ENCODE data around the gene GPR107. TPM values are rescaled to one million over a fixed set of nuclear protein-coding genes. Genes with fewer than 3 reads are reported as not detected.
A peak's percentile ranks its signal among the peaks of the same experiment; 100 is the strongest.

Gene GPR107
- total and polyA plus RNA-seq, 2 of the 8 experiments (the other 6 are each of a cell fraction or from before 2014, with no cell fraction given), result 19.3 to 30.7 TPM

- 94% methylated on average over 5 of the region's 5 CpGs; no CpG with 5 or more reads in 1 of the 2 experiments for WGBS, 2 experiments (ENCODE audit: extremely low coverage in 1 of 2, insufficient coverage in 1 of 2, insufficient read length in 1 of 2, insufficient replicate concordance in 2 of 2, low coverage in 1 of 2, low lambda C conversion rate in 2 of 2, missing lambda C conversion rate in 1 of 2)
- no peak for DNase-seq (ENCODE audit: low read depth in 1 of 2, low spot score in 2 of 2)
These were observed 96.1 kb downstream of the GPR107 start for GRCh38 chr9:130149654-130150286.

More at GRCh38 chr9:130149654-130150286, 96.1 kb downstream of the GPR107 start:
- Histone ChIP-seq H4K5ac (ENCODE audit: insufficient read length, low read depth, low read length) (no peak overlapping the region), H3K4me3 (ENCODE audit: extremely low read depth in 1 of 4, insufficient read depth in 2 of 4, low read depth in 3 of 4, low read length in 4 of 4) (no peak overlapping the region), H3K4me2 (ENCODE audit: insufficient read depth in 1 of 2, low read depth in 2 of 2, low read length in 2 of 2) (no peak overlapping the region), H2BK12ac (ENCODE audit: low read depth, low read length) (no peak overlapping the region), H2BK5ac (ENCODE audit: low read depth, low read length) (no peak overlapping the region), H3K79me2 (ENCODE audit: control insufficient read depth in 1 of 2, insufficient read depth in 2 of 2, low read length in 2 of 2) (no peaks in the 10 kb centered on the region), H3K4ac (replicated peaks; ENCODE audit: insufficient read length, low read depth, low read length) (no peak overlapping the region), H3K79me1 (ENCODE audit: low read depth, low read length) (no peaks in the 10 kb centered on the region), H3K18ac (ENCODE audit: extremely low read depth, low read length) (no peak overlapping the region), H3K27ac (ENCODE audit: low read depth, low read length) (no peak overlapping the region), H3K4me1 (replicated peaks in 1 of 4; ENCODE audit: control insufficient read depth in 3 of 4, insufficient read depth in 4 of 4, low read length in 3 of 4) (peaks cover 0 to 5% (median 3%) of the 10 kb centered on the region in 4 experiments; a peak in 4 of 7 replicates), H3K14ac (ENCODE audit: insufficient read length) (no peak overlapping the region), H4K8ac (ENCODE audit: extremely low read depth, insufficient read depth, low read length) (no peak overlapping the region), H2BK15ac (ENCODE audit: low read length) (no peak overlapping the region), H3K9ac (replicated peaks in 1 of 4; ENCODE audit: extremely low read depth in 1 of 4, low read depth in 3 of 4, low read length in 3 of 4) (no peak overlapping the region), H3K23me2 (ENCODE audit: low read depth, low read length) (no peaks in the 10 kb centered on the region), H2BK120ac (replicated peaks; ENCODE audit: low read depth, low read length) (no peak overlapping the region), H4K91ac (replicated peaks; ENCODE audit: insufficient read length, low read length) (no peak overlapping the region), H4K20me1 (replicated peaks in 1 of 2; ENCODE audit: control insufficient read depth in 1 of 2, insufficient read depth in 2 of 2, low read length in 2 of 2) (no peaks in the 10 kb centered on the region), H2AFZ (ENCODE audit: low read length) (no peak overlapping the region), H3K36me3 (ENCODE audit: control insufficient read depth in 2 of 4, insufficient read depth in 4 of 4, low read length in 3 of 4) (no peaks in the 10 kb centered on the region), H3K9me3 (ENCODE audit: insufficient read depth in 2 of 2, low read depth in 1 of 2, low read length in 1 of 2) (no peaks in the 10 kb centered on the region), H2AK5ac (ENCODE audit: low read depth, low read length) (peak overlapping the region; percentile 53; the same call in 1 of the 2 replicates), H3K56ac (replicated peaks; ENCODE audit: insufficient read length, low read depth, low read length) (no peak overlapping the region), H3K27me3 (replicated peaks in 1 of 4; ENCODE audit: control insufficient read depth in 3 of 4, extremely low read depth in 1 of 4, insufficient read depth in 3 of 4, low read length in 3 of 4) (no peaks in the 10 kb centered on the region), H2BK20ac (ENCODE audit: low read length) (no peak overlapping the region), H3K23ac (ENCODE audit: insufficient read length) (no peak overlapping the region)
- CTCF ChIA-PET (ENCODE audit: partially characterized antibody), result interaction anchor here (0.6 to 2.6 kb wide), 13 partner anchors 7 to 378 kb away, joined by 3 to 9 read pairs (median 3); no protein-coding TSS in a partner anchor
- POLR2A ChIA-PET (ENCODE audit: partially characterized antibody), result interaction anchor here (0.5 to 1.0 kb wide), 2 partner anchors 14 to 179 kb away, joined by 3 read pairs; no protein-coding TSS in a partner anchor
- TF ChIP-seq SP1 (IDR thresholded peaks at IDR 0.05; ENCODE audit: low read depth, low read length) (0 out of 2 replicates have a peak, but pooled peaks have one; percentile 48), POLR2A (IDR thresholded peaks at IDR 0.05; ENCODE audit: control extremely low read depth in 1 of 2, low read depth in 2 of 2, low read length in 2 of 2) (no peak), BRCA1 (IDR thresholded peaks at IDR 0.05; ENCODE audit: low read depth, low read length) (no peak), HDAC2 (IDR thresholded peaks at IDR 0.05; ENCODE audit: borderline replicate concordance in 1 of 2, low read depth in 2 of 2, low read length in 2 of 2) (0 out of 4 replicates have a peak, but pooled peaks of 1 of the 2 experiments have one; percentile 32), KDM1A (IDR thresholded peaks at IDR 0.05; ENCODE audit: borderline replicate concordance, low read length) (peak; percentile 69; the same call in 1 of the 2 replicates), PHF8 (conservative IDR thresholded peaks at IDR 0.05; ENCODE audit: low read depth, low read length) (no peak)
- no peak for FAIRE-seq
